ENCODE data around the gene RNF112.

The RNF112 gene

DNA sequence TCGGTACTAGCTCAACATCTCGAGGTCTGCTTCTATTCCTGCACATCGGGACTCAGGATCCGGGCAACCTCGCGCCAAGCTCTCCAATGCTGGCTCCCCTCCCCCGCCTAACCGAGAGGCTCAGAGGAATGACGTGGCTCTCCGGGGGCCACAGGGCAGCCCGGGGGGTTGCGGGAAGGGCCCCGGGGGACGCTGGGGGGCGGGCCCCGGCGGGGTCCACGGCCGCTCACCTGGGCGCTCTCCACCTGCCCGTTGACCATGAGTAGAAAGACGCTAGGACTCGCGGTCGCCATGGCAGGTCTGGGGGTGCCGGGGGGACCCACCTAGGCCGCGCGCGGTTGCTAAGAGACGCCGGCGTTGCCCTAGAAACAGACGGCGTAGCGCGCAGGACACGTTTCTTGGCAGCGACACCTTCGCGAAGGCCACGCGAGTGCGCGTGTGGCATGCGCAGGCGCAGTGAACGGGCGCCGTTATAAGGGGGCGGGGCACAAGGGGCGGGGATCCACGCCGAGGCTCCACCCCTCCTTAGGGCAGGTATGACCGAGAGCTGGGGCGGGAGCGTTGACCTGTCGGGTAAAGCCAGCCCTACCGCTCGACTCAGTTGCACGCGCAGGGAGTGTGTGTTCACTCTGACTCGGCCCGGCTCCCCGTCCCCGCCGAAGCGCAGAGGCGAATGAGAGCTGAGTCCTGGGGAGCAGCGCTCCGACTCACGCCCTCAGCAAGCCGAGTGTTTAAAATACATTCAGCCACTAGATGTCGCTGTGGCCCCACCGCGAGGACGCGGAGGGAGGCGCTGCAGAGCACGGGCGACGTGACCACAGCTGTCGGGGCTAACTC is 48.5 kb upstream of the RNF112 start, which contains the start of gene B9D1 (continued):
- TF ChIP-seq, protein P1, sequence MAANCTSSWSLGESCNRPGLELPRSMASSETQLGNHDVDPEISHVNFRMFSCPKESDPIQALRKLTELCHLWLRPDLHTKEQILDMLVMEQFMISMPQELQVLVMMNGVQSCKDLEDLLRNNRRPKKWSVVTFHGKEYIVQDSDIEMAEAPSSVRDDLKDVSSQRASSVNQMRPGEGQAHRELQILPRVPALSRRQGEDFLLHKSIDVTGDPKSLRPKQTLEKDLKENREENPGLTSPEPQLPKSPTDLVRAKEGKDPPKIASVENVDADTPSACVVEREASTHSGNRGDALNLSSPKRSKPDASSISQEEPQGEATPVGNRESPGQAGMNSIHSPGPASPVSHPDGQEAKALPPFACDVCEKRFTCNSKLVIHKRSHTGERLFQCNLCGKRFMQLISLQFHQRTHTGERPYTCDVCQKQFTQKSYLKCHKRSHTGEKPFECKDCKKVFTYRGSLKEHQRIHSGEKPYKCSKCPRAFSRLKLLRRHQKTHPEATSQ (tag by site-specific recombination; IDR thresholded peaks at IDR 0.05), result no peak
- TF ChIP-seq, protein P2, sequence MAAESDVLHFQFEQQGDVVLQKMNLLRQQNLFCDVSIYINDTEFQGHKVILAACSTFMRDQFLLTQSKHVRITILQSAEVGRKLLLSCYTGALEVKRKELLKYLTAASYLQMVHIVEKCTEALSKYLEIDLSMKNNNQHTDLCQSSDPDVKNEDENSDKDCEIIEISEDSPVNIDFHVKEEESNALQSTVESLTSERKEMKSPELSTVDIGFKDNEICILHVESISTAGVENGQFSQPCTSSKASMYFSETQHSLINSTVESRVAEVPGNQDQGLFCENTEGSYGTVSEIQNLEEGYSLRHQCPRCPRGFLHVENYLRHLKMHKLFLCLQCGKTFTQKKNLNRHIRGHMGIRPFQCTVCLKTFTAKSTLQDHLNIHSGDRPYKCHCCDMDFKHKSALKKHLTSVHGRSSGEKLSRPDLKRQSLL (tag by site-specific recombination; IDR thresholded peaks at IDR 0.05), result no peak
- TF ChIP-seq, protein P3, sequence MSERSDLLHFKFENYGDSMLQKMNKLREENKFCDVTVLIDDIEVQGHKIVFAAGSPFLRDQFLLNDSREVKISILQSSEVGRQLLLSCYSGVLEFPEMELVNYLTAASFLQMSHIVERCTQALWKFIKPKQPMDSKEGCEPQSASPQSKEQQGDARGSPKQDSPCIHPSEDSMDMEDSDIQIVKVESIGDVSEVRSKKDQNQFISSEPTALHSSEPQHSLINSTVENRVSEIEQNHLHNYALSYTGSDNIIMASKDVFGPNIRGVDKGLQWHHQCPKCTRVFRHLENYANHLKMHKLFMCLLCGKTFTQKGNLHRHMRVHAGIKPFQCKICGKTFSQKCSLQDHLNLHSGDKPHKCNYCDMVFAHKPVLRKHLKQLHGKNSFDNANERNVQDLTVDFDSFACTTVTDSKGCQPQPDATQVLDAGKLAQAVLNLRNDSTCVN (tag by site-specific recombination; optimal IDR thresholded peaks at IDR 0.05), result peak; percentile 92
- peak; percentile 53; the same call in 1 of the 2 replicates for TF ChIP-seq KLF10 (tag by site-specific recombination; IDR thresholded peaks at IDR 0.05)
- no peak for TF ChIP-seq ZNF214 (tag by site-specific recombination; IDR thresholded peaks at IDR 0.05; ENCODE audit: borderline replicate concordance)
- peak; percentile 84 for TF ChIP-seq ZNF600 (tag by site-specific recombination; IDR thresholded peaks at IDR 0.05)
- TF ChIP-seq KLF9 (tag by site-specific recombination; IDR thresholded peaks at IDR 0.05; ENCODE audit: low read depth), result peak; percentile 99
- TF ChIP-seq ZNF157 (tag by site-specific recombination; IDR thresholded peaks at IDR 0.05), result no peak
- TF ChIP-seq ZNF449 (tag by site-specific recombination; IDR thresholded peaks at IDR 0.05), result no peak
- no peak for TF ChIP-seq ZNF221 (tag by site-specific recombination; IDR thresholded peaks at IDR 0.05; ENCODE audit: borderline replicate concordance)
- TF ChIP-seq, protein P4, sequence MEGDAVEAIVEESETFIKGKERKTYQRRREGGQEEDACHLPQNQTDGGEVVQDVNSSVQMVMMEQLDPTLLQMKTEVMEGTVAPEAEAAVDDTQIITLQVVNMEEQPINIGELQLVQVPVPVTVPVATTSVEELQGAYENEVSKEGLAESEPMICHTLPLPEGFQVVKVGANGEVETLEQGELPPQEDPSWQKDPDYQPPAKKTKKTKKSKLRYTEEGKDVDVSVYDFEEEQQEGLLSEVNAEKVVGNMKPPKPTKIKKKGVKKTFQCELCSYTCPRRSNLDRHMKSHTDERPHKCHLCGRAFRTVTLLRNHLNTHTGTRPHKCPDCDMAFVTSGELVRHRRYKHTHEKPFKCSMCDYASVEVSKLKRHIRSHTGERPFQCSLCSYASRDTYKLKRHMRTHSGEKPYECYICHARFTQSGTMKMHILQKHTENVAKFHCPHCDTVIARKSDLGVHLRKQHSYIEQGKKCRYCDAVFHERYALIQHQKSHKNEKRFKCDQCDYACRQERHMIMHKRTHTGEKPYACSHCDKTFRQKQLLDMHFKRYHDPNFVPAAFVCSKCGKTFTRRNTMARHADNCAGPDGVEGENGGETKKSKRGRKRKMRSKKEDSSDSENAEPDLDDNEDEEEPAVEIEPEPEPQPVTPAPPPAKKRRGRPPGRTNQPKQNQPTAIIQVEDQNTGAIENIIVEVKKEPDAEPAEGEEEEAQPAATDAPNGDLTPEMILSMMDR (tag by site-specific recombination; IDR thresholded peaks at IDR 0.05), result peak; percentile 100
- TF ChIP-seq ZNF426 (tag by site-specific recombination; IDR thresholded peaks at IDR 0.05), result no peak
- no peak for TF ChIP-seq ZNF549 (tag by site-specific recombination; IDR thresholded peaks at IDR 0.05)
- TF ChIP-seq, protein P5, sequence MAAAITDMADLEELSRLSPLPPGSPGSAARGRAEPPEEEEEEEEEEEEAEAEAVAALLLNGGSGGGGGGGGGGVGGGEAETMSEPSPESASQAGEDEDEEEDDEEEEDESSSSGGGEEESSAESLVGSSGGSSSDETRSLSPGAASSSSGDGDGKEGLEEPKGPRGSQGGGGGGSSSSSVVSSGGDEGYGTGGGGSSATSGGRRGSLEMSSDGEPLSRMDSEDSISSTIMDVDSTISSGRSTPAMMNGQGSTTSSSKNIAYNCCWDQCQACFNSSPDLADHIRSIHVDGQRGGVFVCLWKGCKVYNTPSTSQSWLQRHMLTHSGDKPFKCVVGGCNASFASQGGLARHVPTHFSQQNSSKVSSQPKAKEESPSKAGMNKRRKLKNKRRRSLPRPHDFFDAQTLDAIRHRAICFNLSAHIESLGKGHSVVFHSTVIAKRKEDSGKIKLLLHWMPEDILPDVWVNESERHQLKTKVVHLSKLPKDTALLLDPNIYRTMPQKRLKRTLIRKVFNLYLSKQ (tag by site-specific recombination; IDR thresholded peaks at IDR 0.05; ENCODE audit: borderline replicate concordance), result no peak
- 0 out of 2 replicates have a peak, but pooled peaks have one; percentile 14 for TF ChIP-seq ZFHX2 (tag by site-specific recombination; conservative IDR thresholded peaks at IDR 0.05)
- TF ChIP-seq WT1 (tag by site-specific recombination; IDR thresholded peaks at IDR 0.05), result peak; percentile 55
- TF ChIP-seq ZBTB11 (tag by site-specific recombination; conservative IDR thresholded peaks at IDR 0.05; ENCODE audit: low read depth), result peak; percentile 78
- TF ChIP-seq ZNF548 (tag by site-specific recombination; IDR thresholded peaks at IDR 0.05), result no peak
- peak; percentile 43 for TF ChIP-seq ZBTB8A (tag by site-specific recombination; IDR thresholded peaks at IDR 0.05)
- peak; percentile 53 for TF ChIP-seq KLF1 (tag by site-specific recombination; IDR thresholded peaks at IDR 0.05)
- peak; percentile 59; the same call in 1 of the 2 replicates for TF ChIP-seq HOXC10 (CRISPR knock-in tag; IDR thresholded peaks at IDR 0.05)
- peak; percentile 65; the same call in 1 of the 2 replicates for TF ChIP-seq ZNF561 (tag by site-specific recombination; IDR thresholded peaks at IDR 0.05; ENCODE audit: borderline replicate concordance)
- TF ChIP-seq ZNF830 (tag by site-specific recombination; IDR thresholded peaks at IDR 0.05; ENCODE audit: low read depth), result no peak
- no peak for TF ChIP-seq ZNF626 (tag by site-specific recombination; IDR thresholded peaks at IDR 0.05)
- no peak for TF ChIP-seq HOXD13 (CRISPR knock-in tag; IDR thresholded peaks at IDR 0.05; ENCODE audit: borderline replicate concordance)
- peak; percentile 74 for TF ChIP-seq ZBTB21 (tag by site-specific recombination; IDR thresholded peaks at IDR 0.05)
- no peak for TF ChIP-seq ZNF302 (tag by site-specific recombination; IDR thresholded peaks at IDR 0.05; ENCODE audit: low read depth)

Data from HEK293 (cell line).